ENCODE measurements around the gene SLC25A48.

DNA sequence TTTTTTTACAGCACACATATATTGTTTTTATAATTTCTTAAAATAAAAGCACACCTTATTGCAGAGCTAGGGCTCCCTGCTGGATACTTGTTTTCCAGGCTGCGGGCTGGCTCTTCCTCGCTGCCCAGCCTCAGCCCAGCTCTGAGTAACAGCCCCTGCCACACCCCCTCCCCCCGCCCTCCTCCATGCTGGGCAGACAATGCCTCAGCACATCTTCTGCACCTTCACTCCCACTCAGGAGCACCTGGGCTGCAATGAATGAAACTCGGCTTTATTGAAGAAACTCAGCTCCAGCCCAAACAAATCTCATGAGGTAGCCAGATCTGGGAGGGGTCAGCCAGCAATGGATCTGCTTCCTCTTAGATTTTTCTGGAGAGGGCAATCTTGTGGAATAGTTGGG lies 51.7 kb downstream of the SLC25A48 start:
- TF ChIP-seq, protein P1, sequence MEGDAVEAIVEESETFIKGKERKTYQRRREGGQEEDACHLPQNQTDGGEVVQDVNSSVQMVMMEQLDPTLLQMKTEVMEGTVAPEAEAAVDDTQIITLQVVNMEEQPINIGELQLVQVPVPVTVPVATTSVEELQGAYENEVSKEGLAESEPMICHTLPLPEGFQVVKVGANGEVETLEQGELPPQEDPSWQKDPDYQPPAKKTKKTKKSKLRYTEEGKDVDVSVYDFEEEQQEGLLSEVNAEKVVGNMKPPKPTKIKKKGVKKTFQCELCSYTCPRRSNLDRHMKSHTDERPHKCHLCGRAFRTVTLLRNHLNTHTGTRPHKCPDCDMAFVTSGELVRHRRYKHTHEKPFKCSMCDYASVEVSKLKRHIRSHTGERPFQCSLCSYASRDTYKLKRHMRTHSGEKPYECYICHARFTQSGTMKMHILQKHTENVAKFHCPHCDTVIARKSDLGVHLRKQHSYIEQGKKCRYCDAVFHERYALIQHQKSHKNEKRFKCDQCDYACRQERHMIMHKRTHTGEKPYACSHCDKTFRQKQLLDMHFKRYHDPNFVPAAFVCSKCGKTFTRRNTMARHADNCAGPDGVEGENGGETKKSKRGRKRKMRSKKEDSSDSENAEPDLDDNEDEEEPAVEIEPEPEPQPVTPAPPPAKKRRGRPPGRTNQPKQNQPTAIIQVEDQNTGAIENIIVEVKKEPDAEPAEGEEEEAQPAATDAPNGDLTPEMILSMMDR (IDR thresholded peaks at IDR 0.05), result no peak
- TF ChIP-seq POLR2A (IDR thresholded peaks at IDR 0.05), result no peak
